HG03442 (cell line): Measurements from ENCODE around the gene C11orf21.

Source experiments
- ATAC-seq: cut with Tn5 transposase; IDR thresholded peaks from one replicate; pipeline ENCODE4 v1.9.1; 2021; ENCODE audit warnings: mild to moderate bottlenecking, moderate library complexity; ENCODE audit not compliant: unreplicated experiment

The C11orf21 gene

GRCh38 chr11:2321311-2321683, 19.6 kb upstream of the C11orf21 start:
- no peak for ATAC-seq

GRCh38 chr11:2320568-2321310, 19.0 kb upstream of the C11orf21 start:
- no peak for ATAC-seq

GRCh38 chr11:2319791-2320472, 18.2 kb upstream of the C11orf21 start:
- no peak for ATAC-seq

- ATAC-seq: no peak
Observed at GRCh38 chr11:2318707-2319106, 17.0 kb upstream of the C11orf21 start.

GRCh38 chr11:2318123-2318522, 16.4 kb upstream of the C11orf21 start:
- ATAC-seq: no peak

GRCh38 chr11:2317354-2318050, 15.8 kb upstream of the C11orf21 start:
- ATAC-seq: no peak

GRCh38 chr11:2316963-2317244, 15.2 kb upstream of the C11orf21 start:
- no peak for ATAC-seq

GRCh38 chr11:2316169-2316962, 14.6 kb upstream of the C11orf21 start:
- no peak for ATAC-seq

- ATAC-seq: no peak
Observed at GRCh38 chr11:2315395-2316168, 13.9 kb upstream of the C11orf21 start.

- no peak for ATAC-seq
Observed at GRCh38 chr11:2314525-2315394, 13.0 kb upstream of the C11orf21 start.

- no peak for ATAC-seq
Observed at GRCh38 chr11:2314136-2314524, 12.4 kb upstream of the C11orf21 start.

GRCh38 chr11:2313051-2313951, 11.6 kb upstream of the C11orf21 start:
- no peak for ATAC-seq

GRCh38 chr11:2312232-2313042, 10.7 kb upstream of the C11orf21 start:
- no peak for ATAC-seq

GRCh38 chr11:2311353-2312133, 9.8 kb upstream of the C11orf21 start:
- no peak for ATAC-seq

GRCh38 chr11:2310786-2311352, 9.2 kb upstream of the C11orf21 start:
- ATAC-seq: no peak

- no peak for ATAC-seq
Observed at GRCh38 chr11:2310073-2310785, 8.5 kb upstream of the C11orf21 start.
